HCT116 (cell line): ENCODE measurements around the gene UBAC2. TPM values are rescaled to one million over a fixed set of nuclear protein-coding genes. Genes with fewer than 3 reads are reported as not detected.
A peak's percentile ranks its signal among the peaks of the same experiment; 100 is the strongest.

ENCODE experiments used
- ATAC-seq: fragments of 200-7000 bp; cut with Tn5 transposase; 2 replicates; pipeline ENCODE4 v1.9.1; 2020; ENCODE audit warnings: mild to moderate bottlenecking, moderate library complexity
- BruUV-seq: library from RNA; stranded (reverse); fragments of 400-500 nt; replicated peaks from 2 replicates; lab custom pipeline; 2021; lab: Mats Ljungman, UMichigan
- CTCF ChIA-PET: fragments of 300-600 bp; sonication (Branson Sonifier 250); formaldehyde crosslinking; loops from one replicate; lab custom pipeline; 2021; ENCODE audit warnings: antibody characterized with exemption; lab: Charles Lee
- POLR2A ChIA-PET: fragments of 300-600, 350-600 bp; sonication (Branson Sonifier 250); formaldehyde crosslinking; loops from one replicate; lab custom pipeline; 2021; ENCODE audit warnings: antibody characterized with exemption; lab: Charles Lee
- RAD21 ChIA-PET, 2 experiments: fragments of 300-600 bp; sonication (Branson Sonifier 250); formaldehyde crosslinking; loops; one replicate each; lab custom pipeline; 2023; ENCODE audit warnings: low total read pairs in 2 of 2; ENCODE audit not compliant: uncharacterized antibody in 2 of 2, unreplicated experiment in 2 of 2, low non-redundant PET in 1 of 2; lab: Charles Lee
- DNase-seq: peaks from one replicate; pipeline ENCODE4 v3.0.0-alpha.2; 2010; ENCODE audit warnings: low read depth, low spot score
- H2AFZ ChIP-seq: fragments of 200-600 bp; shearing (Covaris generic), sonication (generic); 2 replicates; pipeline ENCODE4 v1.6.1; 2017; ENCODE audit warnings: low read depth, mixed run types, mixed read lengths, antibody characterized with exemption, low read length; ENCODE audit not compliant: poor library complexity, severe bottlenecking
- H3K27ac ChIP-seq: 2 replicates; pipeline ENCODE4 v1.5.1; 2012; ENCODE audit warnings: low read depth, low read length
- H3K27me3 ChIP-seq: fragments of 200-600 bp; sonication (generic); 2 replicates; pipeline ENCODE4 v1.6.1; 2016; ENCODE audit warnings: mixed run types, low read length, mixed read lengths; ENCODE audit not compliant: insufficient read depth
- H3K36me3 ChIP-seq, 2 experiments: fragments of 200-500 bp in 1 of 2; fragments of 200-600 bp in 1 of 2; sonication (Bioruptor generic) in 1 of 2; sonication (generic) in 1 of 2; 2 replicates each; pipeline versions ENCODE4 v1.5.1 to v1.6.1; 2014 to 2016; ENCODE audit warnings: low read length in 2 of 2, inconsistent platforms in 1 of 2, mixed read lengths in 1 of 2, mixed run types in 1 of 2; ENCODE audit not compliant: insufficient read depth in 2 of 2, control insufficient read depth in 1 of 2
- H3K4me1 ChIP-seq, 2 experiments: fragments of 200-600 bp in 1 of 2; sonication (generic) in 1 of 2; 2 replicates each; pipeline versions ENCODE4 v1.5.1 to v1.6.1; 2012 to 2017; ENCODE audit warnings: low read length in 2 of 2, inconsistent platforms in 1 of 2, mild to moderate bottlenecking in 1 of 2, mixed read lengths in 1 of 2, mixed run types in 1 of 2, moderate library complexity in 1 of 2; ENCODE audit not compliant: insufficient read depth in 2 of 2, control insufficient read depth in 1 of 2
- H3K4me2 ChIP-seq: fragments of 200-600 bp; sonication (generic); 2 replicates; pipeline ENCODE4 v1.6.1; 2017; ENCODE audit warnings: mixed run types, low read length, mixed read lengths
- H3K4me3 ChIP-seq, 2 experiments: fragments of 200-600 bp in 1 of 2; sonication (generic) in 1 of 2; replicated peaks in 1 of 2; 2 replicates each; pipeline ENCODE4 v1.5.1; 2011 to 2016; ENCODE audit warnings: low read length in 2 of 2, control low read depth in 1 of 2, low read depth in 1 of 2, mild to moderate bottlenecking in 1 of 2, mixed read lengths in 1 of 2, mixed run types in 1 of 2
- H3K79me2 ChIP-seq: fragments of 200-600 bp; sonication (generic); 2 replicates; pipeline ENCODE4 v1.6.1; 2017; ENCODE audit warnings: mild to moderate bottlenecking, mixed run types, low read length, moderate library complexity, mixed read lengths; ENCODE audit not compliant: insufficient read depth
- H3K9ac ChIP-seq: fragments of 200-600 bp; sonication (generic); 2 replicates; pipeline ENCODE4 v1.6.1; 2016; ENCODE audit warnings: low read length, mixed read lengths
- H3K9me2 ChIP-seq: fragments of 200-600 bp; sonication (generic), shearing (Covaris generic); 2 replicates; pipeline ENCODE4 v1.6.1; 2017; ENCODE audit warnings: mixed run types, mild to moderate bottlenecking, moderate library complexity; ENCODE audit not compliant: insufficient read depth
- H3K9me3 ChIP-seq, 2 experiments: fragments of 200-500 bp in 1 of 2; fragments of 200-600 bp in 1 of 2; sonication (Bioruptor generic) in 1 of 2; sonication (generic) in 1 of 2; 2 replicates each; pipeline ENCODE4 v1.6.1; 2014 to 2017; ENCODE audit warnings: low read length in 2 of 2, mixed read lengths in 2 of 2, inconsistent platforms in 1 of 2, low read depth in 1 of 2, mild to moderate bottlenecking in 1 of 2, mixed run types in 1 of 2, moderate library complexity in 1 of 2; ENCODE audit not compliant: control insufficient read depth in 1 of 2, insufficient read depth in 1 of 2
- H4K20me1 ChIP-seq: fragments of 200-600 bp; sonication (generic), shearing (Covaris generic); 2 replicates; pipeline ENCODE4 v1.6.1; 2017; ENCODE audit warnings: mixed run types, mild to moderate bottlenecking, moderate library complexity; ENCODE audit not compliant: insufficient read depth
- FOSL1 ChIP-seq: IDR thresholded peaks from 2 replicates; pipeline ENCODE4 v1.6.1; 2012; ENCODE audit warnings: low read depth
- POLR2AphosphoS5 ChIP-seq: IDR thresholded peaks from 2 replicates; pipeline ENCODE4 v1.6.1; 2011; ENCODE audit warnings: mild to moderate bottlenecking, low read depth, low read length, moderate library complexity
- SRF ChIP-seq: IDR thresholded peaks from 2 replicates; pipeline ENCODE4 v1.6.1; 2012; ENCODE audit warnings: low read depth
- intact Hi-C: fragments of 100-400 bp; cut with micrococcal nuclease; formaldehyde crosslinking; loops from 2 replicates; pipeline ENCODE4 v1.10.0; 2022
- total RNA-seq: library from RNA; stranded (reverse); gene quantifications from one replicate; pipeline ENCODE4 v1.2.1, GENCODE V29; 2021; ENCODE audit not compliant: unreplicated experiment
- TF ChIP-seq, protein P1 (sequence below): IDR thresholded peaks from 2 replicates; pipeline ENCODE4 v1.6.1; 2012
- TF ChIP-seq, protein P2 (sequence below): IDR thresholded peaks from 2 replicates; pipeline ENCODE4 v1.6.1; 2012; ENCODE audit warnings: low read depth

UBAC2 gene
- total RNA-seq, 1 experiment from 2014 or later = 67.4 TPM

DNA sequence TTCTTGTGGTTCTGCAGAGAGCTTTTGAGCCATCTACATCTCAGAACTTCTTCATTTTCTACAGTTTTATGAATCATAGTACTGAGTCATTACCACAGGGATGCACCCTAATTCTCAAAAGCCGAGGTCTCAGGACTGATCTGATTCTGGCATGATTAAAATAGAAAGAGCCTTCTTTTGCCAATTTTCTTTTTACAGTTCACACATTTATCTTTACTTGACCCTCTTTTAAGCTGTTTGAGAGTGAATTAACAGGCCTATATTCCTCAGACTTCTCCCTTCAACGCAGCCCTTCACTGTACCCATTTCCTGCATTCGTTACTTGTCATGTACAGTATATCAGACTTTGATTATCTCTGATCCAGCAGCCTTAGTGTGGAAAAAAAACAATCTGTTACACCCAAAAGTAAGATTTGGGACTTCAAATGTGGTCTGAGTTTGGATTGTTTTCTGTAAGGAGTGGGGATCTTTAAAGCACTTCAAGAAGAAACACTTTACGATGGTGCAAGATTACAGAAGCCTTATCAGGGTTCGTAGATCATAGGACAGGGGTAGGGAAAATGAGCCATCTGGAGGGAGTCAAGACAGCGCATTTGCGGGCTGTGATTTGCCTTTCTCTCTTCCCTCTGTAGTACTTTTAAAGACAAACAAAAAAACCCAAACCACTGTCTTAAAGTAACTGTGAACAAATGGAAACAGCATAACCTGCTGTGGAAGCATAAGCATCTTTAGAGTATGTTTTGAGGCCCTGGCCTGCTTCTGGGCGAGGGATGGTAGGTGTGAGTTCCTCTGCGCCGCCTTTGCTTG, 121.8 kb downstream of the UBAC2 start (continued):
- TF ChIP-seq, protein P1, sequence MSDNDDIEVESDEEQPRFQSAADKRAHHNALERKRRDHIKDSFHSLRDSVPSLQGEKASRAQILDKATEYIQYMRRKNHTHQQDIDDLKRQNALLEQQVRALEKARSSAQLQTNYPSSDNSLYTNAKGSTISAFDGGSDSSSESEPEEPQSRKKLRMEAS = 0 out of 2 replicates have a peak, but pooled peaks have one; percentile 10

DNA sequence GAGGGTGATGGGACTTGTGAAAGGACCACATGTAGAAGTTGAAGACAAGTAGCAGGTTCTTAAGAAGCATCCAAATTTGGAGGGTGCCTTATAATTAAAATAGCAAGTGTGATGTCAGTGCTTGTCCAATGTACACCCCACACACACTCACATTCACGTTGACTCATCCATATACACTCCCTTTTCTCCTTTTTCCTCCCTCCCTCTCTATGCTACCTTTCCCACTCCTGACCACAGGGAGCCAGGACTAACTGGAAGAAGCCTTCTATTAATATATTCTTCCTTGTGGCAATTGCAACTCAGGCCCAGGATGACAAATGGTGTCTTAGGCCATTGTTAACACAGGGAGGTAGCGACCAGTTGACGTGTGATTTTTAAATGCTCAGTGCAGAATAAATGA, 122.8 kb downstream of the UBAC2 start:
- intact Hi-C loops = no loop called here
- peak; percentile 74 for ATAC-seq
- Histone ChIP-seq H3K36me3 (peaks cover 0 to 4% of the 10 kb centered on the region in 2 experiments; a peak in 1 of 4 replicates), H3K27ac (peak overlapping the region; percentile 62; the same call in 1 of the 2 replicates), H3K27me3 (no peaks in the 10 kb centered on the region), H3K9me2 (no peaks in the 10 kb centered on the region), H4K20me1 (no peaks in the 10 kb centered on the region)
- BruUV-seq = no TSS peak
- TF ChIP-seq POLR2AphosphoS5 (no peak), FOSL1 (peak; percentile 56), SRF (no peak)
- TF ChIP-seq, protein P2, sequence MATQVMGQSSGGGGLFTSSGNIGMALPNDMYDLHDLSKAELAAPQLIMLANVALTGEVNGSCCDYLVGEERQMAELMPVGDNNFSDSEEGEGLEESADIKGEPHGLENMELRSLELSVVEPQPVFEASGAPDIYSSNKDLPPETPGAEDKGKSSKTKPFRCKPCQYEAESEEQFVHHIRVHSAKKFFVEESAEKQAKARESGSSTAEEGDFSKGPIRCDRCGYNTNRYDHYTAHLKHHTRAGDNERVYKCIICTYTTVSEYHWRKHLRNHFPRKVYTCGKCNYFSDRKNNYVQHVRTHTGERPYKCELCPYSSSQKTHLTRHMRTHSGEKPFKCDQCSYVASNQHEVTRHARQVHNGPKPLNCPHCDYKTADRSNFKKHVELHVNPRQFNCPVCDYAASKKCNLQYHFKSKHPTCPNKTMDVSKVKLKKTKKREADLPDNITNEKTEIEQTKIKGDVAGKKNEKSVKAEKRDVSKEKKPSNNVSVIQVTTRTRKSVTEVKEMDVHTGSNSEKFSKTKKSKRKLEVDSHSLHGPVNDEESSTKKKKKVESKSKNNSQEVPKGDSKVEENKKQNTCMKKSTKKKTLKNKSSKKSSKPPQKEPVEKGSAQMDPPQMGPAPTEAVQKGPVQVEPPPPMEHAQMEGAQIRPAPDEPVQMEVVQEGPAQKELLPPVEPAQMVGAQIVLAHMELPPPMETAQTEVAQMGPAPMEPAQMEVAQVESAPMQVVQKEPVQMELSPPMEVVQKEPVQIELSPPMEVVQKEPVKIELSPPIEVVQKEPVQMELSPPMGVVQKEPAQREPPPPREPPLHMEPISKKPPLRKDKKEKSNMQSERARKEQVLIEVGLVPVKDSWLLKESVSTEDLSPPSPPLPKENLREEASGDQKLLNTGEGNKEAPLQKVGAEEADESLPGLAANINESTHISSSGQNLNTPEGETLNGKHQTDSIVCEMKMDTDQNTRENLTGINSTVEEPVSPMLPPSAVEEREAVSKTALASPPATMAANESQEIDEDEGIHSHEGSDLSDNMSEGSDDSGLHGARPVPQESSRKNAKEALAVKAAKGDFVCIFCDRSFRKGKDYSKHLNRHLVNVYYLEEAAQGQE = no peak
- TF ChIP-seq, all 23 proteins: peak for 1
- peak overlapping the region; percentile 64 for H3K4me2 ChIP-seq
- no peak overlapping the region for H2AFZ ChIP-seq
- H3K79me2 ChIP-seq = peaks cover 5% of the 10 kb centered on the region
- peak; percentile 60 for DNase-seq
- no peaks in the 10 kb centered on the region for H3K9me3 ChIP-seq
- H3K9ac ChIP-seq = peak overlapping the region; percentile 44; the same call in 1 of the 2 replicates
- peaks cover 55 to 59% of the 10 kb centered on the region in 2 experiments for H3K4me1 ChIP-seq
- ChIA-PET POLR2A (no interaction called here), RAD21 (no interaction called here), CTCF (interaction anchor here (1.0 kb wide), 1 partner anchor 43 kb away, joined by 3 read pairs; no protein-coding TSS in a partner anchor)
- no peak overlapping the region for H3K4me3 ChIP-seq
